DND-41 (cell line): Measurements from ENCODE around the gene MARCHF3.

Source experiments
- CTCF ChIP-seq: IDR thresholded peaks from 2 replicates; pipeline ENCODE4 v1.5.1; 2012; ENCODE audit warnings: borderline replicate concordance, low read length, moderate library complexity, mild to moderate bottlenecking; ENCODE audit not compliant: poor library complexity, severe bottlenecking; ENCODE audit errors: extremely low read depth
- EZH2 ChIP-seq: IDR thresholded peaks from 3 replicates; pipeline ENCODE4 v1.6.1; 2012; ENCODE audit warnings: borderline replicate concordance, low read depth, mild to moderate bottlenecking, moderate library complexity, low read length, inconsistent platforms; ENCODE audit not compliant: severe bottlenecking

DNA sequence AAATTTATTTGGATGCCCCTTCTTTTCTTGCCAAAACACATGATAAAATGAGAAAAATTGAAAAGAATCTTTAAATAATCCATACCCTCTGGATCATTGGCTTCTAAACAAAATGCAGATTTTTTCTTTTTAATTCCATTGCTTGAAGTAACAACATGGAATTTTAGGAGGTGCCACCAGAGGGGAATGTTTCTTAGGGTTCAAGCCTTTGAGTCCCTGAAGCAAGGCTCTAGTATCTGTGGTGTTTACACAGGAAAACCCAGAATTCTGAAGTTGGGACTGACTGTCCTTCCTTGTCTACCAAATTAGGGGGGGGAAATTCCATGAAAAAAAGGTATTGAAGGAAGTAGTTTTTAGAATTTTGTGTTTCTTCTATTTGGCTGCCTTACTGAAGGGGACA is 184.0 kb downstream of the MARCHF3 start:
- no peak for TF ChIP-seq CTCF
- TF ChIP-seq EZH2 = no peak
